H9 (cell line): ENCODE data around the gene ANO9. TPM values are rescaled to one million over a fixed set of nuclear protein-coding genes. Genes with fewer than 3 reads are reported as not detected.

Experiments
- DNase-seq: peaks from one replicate; pipeline ENCODE4 v3.0.0-alpha.2; 2017
- H2AFZ ChIP-seq: one replicate; pipeline ENCODE4 v1.6.1; 2013; ENCODE audit warnings: mild to moderate bottlenecking, low read length, control low read depth, moderate library complexity
- H2AK5ac ChIP-seq: 2 replicates; pipeline ENCODE4 v1.6.1; 2013; ENCODE audit warnings: low read length, control low read depth, mixed read lengths; ENCODE audit not compliant: insufficient read length
- H2BK120ac ChIP-seq: one replicate; pipeline ENCODE4 v1.6.1; 2013; ENCODE audit warnings: low read depth, mild to moderate bottlenecking, low read length, control low read depth, inconsistent platforms; ENCODE audit not compliant: poor library complexity, severe bottlenecking
- H2BK12ac ChIP-seq: 2 replicates; pipeline ENCODE4 v1.6.1; 2013; ENCODE audit warnings: low read length, control low read depth, mixed read lengths, low read depth; ENCODE audit not compliant: insufficient read length
- H2BK15ac ChIP-seq: 2 replicates; pipeline ENCODE4 v1.6.1; 2013; ENCODE audit warnings: low read depth, low read length, control low read depth
- H2BK20ac ChIP-seq: one replicate; pipeline ENCODE4 v1.6.1; 2013; ENCODE audit warnings: low read depth, mild to moderate bottlenecking, low read length, control low read depth, inconsistent platforms; ENCODE audit not compliant: poor library complexity, severe bottlenecking
- H2BK5ac ChIP-seq: 2 replicates; pipeline ENCODE4 v1.6.1; 2013; ENCODE audit warnings: low read length, control low read depth, mixed read lengths; ENCODE audit not compliant: insufficient read length
- H3K14ac ChIP-seq: 2 replicates; pipeline ENCODE4 v1.6.1; 2013; ENCODE audit warnings: low read length, control low read depth; ENCODE audit not compliant: insufficient read depth
- H3K18ac ChIP-seq: 2 replicates; pipeline ENCODE4 v1.6.1; 2013; ENCODE audit warnings: low read depth, mild to moderate bottlenecking, mixed read lengths, low read length, control low read depth; ENCODE audit not compliant: insufficient read length
- H3K23ac ChIP-seq: 2 replicates; pipeline ENCODE4 v1.6.1; 2013; ENCODE audit warnings: low read length, control low read depth, mixed read lengths, low read depth; ENCODE audit not compliant: insufficient read length
- H3K23me2 ChIP-seq: 2 replicates; pipeline ENCODE4 v1.6.1; 2013; ENCODE audit warnings: low read depth, mild to moderate bottlenecking, mixed read lengths, low read length, control low read depth; ENCODE audit not compliant: insufficient read length, poor library complexity, severe bottlenecking
- H3K27ac ChIP-seq: 2 replicates; pipeline ENCODE4 v1.5.1; 2013; ENCODE audit warnings: low read length, control low read depth, mixed read lengths, low read depth; ENCODE audit not compliant: insufficient read length
- H3K27me3 ChIP-seq: 2 replicates; pipeline ENCODE4 v1.6.1; 2013; ENCODE audit warnings: low read length, control low read depth, inconsistent platforms; ENCODE audit not compliant: insufficient read depth
- H3K4ac ChIP-seq: 2 replicates; pipeline ENCODE4 v1.6.1; 2013; ENCODE audit warnings: low read depth, mild to moderate bottlenecking, control low read depth, inconsistent platforms, low read length, moderate library complexity
- H3K4me1 ChIP-seq: 2 replicates; pipeline ENCODE4 v1.6.1; 2013; ENCODE audit warnings: low read length, control low read depth, inconsistent platforms; ENCODE audit not compliant: insufficient read depth
- H3K4me2 ChIP-seq: 2 replicates; pipeline ENCODE4 v1.6.1; 2013; ENCODE audit warnings: low read length, control low read depth, mixed read lengths; ENCODE audit not compliant: insufficient read length, insufficient read depth
- H3K56ac ChIP-seq: 2 replicates; pipeline ENCODE4 v1.6.1; 2013; ENCODE audit warnings: low read depth, mild to moderate bottlenecking, mixed read lengths, low read length, control low read depth; ENCODE audit not compliant: insufficient read length
- H3K79me1 ChIP-seq: 2 replicates; pipeline ENCODE4 v1.6.1; 2013; ENCODE audit warnings: low read depth, mild to moderate bottlenecking, moderate library complexity, low read length, control low read depth, inconsistent platforms; ENCODE audit not compliant: insufficient read depth, poor library complexity, severe bottlenecking
- H3K79me2 ChIP-seq: 2 replicates; pipeline ENCODE4 v1.6.1; 2013; ENCODE audit warnings: low read length, control low read depth, inconsistent platforms; ENCODE audit not compliant: insufficient read depth
- H3K9ac ChIP-seq: 2 replicates; pipeline ENCODE4 v1.6.1; 2013; ENCODE audit warnings: low read length, control low read depth, mixed read lengths; ENCODE audit not compliant: insufficient read length; ENCODE audit errors: extremely low read depth
- H3K9me3 ChIP-seq: one replicate; pipeline ENCODE4 v1.6.1; 2013; ENCODE audit warnings: low read depth, low read length, inconsistent platforms; ENCODE audit not compliant: control insufficient read depth
- H3T11ph ChIP-seq: one replicate; pipeline ENCODE4 v1.6.1; 2013; ENCODE audit warnings: mild to moderate bottlenecking, low read length, control low read depth, inconsistent platforms
- H4K20me1 ChIP-seq: one replicate; pipeline ENCODE4 v1.6.1; 2013; ENCODE audit not compliant: control insufficient read depth, insufficient read length, insufficient read depth
- H4K5ac ChIP-seq: 2 replicates; pipeline ENCODE4 v1.6.1; 2013; ENCODE audit warnings: low read depth, mild to moderate bottlenecking, mixed read lengths, low read length, control low read depth; ENCODE audit not compliant: insufficient read length
- H4K8ac ChIP-seq: replicated peaks from 2 replicates; pipeline ENCODE4 v1.6.1; 2013; ENCODE audit warnings: low read length, control low read depth, mixed read lengths, low read depth; ENCODE audit not compliant: insufficient read length
- H4K91ac ChIP-seq: 2 replicates; pipeline ENCODE4 v1.6.1; 2013; ENCODE audit warnings: low read depth, mild to moderate bottlenecking, moderate library complexity, mixed read lengths, low read length, control low read depth; ENCODE audit not compliant: insufficient read length
- H3K27ac Mint-ChIP-seq, 3 experiments: 2 replicates in 2 of 3; 3 replicates in 1 of 3; pipeline ENCODE4 v1.8.0; 2020 to 2021; ENCODE audit warnings: mixed read lengths in 3 of 3, mild to moderate bottlenecking in 1 of 3, moderate library complexity in 1 of 3
- H3K27me3 Mint-ChIP-seq: 2 replicates; pipeline ENCODE4 v1.8.0; 2021; ENCODE audit warnings: low read depth, mild to moderate bottlenecking, moderate library complexity, mixed read lengths
- H3K36me3 Mint-ChIP-seq, 3 experiments: 2 replicates in 2 of 3; 3 replicates in 1 of 3; pipeline ENCODE4 v1.8.0; 2020 to 2021; ENCODE audit warnings: low read depth in 3 of 3, mixed read lengths in 3 of 3; ENCODE audit not compliant: insufficient read depth in 1 of 3
- H3K4me1 Mint-ChIP-seq, 2 experiments: 2 replicates each; pipeline ENCODE4 v1.8.0; 2020; ENCODE audit warnings: mixed read lengths in 2 of 2
- H3K4me3 Mint-ChIP-seq, 2 experiments: 2 replicates in 1 of 2; 3 replicates in 1 of 2; pipeline ENCODE4 v1.8.0; 2020 to 2021; ENCODE audit warnings: mild to moderate bottlenecking in 2 of 2, mixed read lengths in 2 of 2, moderate library complexity in 1 of 2
- H3K9me3 Mint-ChIP-seq, 2 experiments: 2 replicates in 1 of 2; 3 replicates in 1 of 2; pipeline ENCODE4 v1.8.0; 2020; ENCODE audit warnings: mild to moderate bottlenecking in 2 of 2, mixed read lengths in 2 of 2, moderate library complexity in 1 of 2
- WGBS: extraction: QIAGEN DNeasy Blood & Tissue Kit; methylation state at CpG from one replicate; pipeline ENCODE4 v1.1.7; 2013; ENCODE audit warnings: missing lambda C conversion rate, low lambda C conversion rate, mixed read lengths; ENCODE audit not compliant: insufficient read length; ENCODE audit errors: extremely low coverage; 5-methylcytosine and 5-hydroxymethylcytosine counted together
- total RNA-seq: library from RNA; stranded (reverse); gene quantifications from 2 replicates; pipeline ENCODE4 v1.2.1, GENCODE V29; 2021
- TF ChIP-seq, protein P1 (sequence below): fragments of 200-600 bp; sonication (generic); conservative IDR thresholded peaks from 3 replicates; pipeline ENCODE4 v1.8.0; 2021; ENCODE audit warnings: antibody characterized with exemption, mild to moderate bottlenecking

ANO9 gene
- total RNA-seq, 1 experiment from 2014 or later: 13.1 TPM

DNA sequence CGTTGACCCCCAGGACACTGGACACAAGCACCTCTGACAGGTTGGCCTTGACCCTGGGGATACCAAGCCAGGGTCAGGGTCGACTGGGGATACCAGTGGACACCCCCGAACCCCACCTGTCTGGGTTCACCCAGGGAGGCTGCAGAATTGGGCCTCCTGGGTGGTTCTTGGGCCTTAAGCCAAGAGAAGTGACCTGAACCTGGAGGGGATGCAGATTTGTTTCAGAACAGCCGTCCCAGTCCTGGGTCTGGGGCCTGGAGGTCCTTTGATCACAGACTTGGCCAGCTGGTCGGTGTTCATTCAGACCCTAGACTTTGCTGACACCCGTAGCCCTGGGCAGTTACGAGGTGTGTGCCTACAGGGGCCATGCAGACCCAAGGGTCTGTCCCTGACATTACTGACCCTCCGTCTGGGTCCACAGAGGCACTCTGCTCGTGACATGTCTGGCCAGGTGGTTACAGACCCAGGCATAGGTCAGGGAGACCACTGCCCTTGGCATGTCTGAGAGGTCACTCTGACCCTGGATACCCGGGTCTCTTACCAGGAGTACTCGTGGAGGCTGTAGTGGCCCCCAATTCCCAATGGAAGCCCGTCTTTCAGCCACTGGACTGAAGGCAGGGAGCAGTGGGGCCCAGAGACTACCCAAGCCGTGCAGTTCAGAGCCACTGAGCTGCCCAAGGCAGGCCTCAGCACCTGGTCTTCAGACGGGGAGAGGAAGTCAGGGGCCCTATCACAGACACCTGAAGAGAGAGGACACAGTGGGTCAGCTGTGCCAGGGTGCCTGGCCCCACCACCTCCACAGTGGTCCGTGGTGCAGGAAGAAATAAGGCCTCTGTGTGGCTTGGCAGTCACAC lies 33.4 kb downstream of the ANO9 start:
- no peak overlapping the region for H2AFZ ChIP-seq
- H3K27ac ChIP-seq: no peak overlapping the region
- 0 out of 2 replicates have a peak, but pooled peaks cover 2% of the 10 kb centered on the region for H3K27me3 Mint-ChIP-seq
- H2BK120ac ChIP-seq: no peak overlapping the region
- TF ChIP-seq, protein P1, sequence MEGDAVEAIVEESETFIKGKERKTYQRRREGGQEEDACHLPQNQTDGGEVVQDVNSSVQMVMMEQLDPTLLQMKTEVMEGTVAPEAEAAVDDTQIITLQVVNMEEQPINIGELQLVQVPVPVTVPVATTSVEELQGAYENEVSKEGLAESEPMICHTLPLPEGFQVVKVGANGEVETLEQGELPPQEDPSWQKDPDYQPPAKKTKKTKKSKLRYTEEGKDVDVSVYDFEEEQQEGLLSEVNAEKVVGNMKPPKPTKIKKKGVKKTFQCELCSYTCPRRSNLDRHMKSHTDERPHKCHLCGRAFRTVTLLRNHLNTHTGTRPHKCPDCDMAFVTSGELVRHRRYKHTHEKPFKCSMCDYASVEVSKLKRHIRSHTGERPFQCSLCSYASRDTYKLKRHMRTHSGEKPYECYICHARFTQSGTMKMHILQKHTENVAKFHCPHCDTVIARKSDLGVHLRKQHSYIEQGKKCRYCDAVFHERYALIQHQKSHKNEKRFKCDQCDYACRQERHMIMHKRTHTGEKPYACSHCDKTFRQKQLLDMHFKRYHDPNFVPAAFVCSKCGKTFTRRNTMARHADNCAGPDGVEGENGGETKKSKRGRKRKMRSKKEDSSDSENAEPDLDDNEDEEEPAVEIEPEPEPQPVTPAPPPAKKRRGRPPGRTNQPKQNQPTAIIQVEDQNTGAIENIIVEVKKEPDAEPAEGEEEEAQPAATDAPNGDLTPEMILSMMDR: no peak
- no peak overlapping the region for H4K91ac ChIP-seq
- H3T11ph ChIP-seq: no peak overlapping the region
- H3K23me2 ChIP-seq: peaks cover 8% of the 10 kb centered on the region
- H3K36me3 Mint-ChIP-seq: peaks cover 0 to 2% (median 0%) of the 10 kb centered on the region in 3 experiments; a peak in 3 of 7 replicates
- no CpG with 5 or more reads among the region's 15 CpGs for WGBS
- H3K9ac ChIP-seq: no peak overlapping the region
- no peak overlapping the region for H3K4me2 ChIP-seq
- no peak overlapping the region for H3K14ac ChIP-seq
- no peak overlapping the region for H4K8ac ChIP-seq
- no peaks in the 10 kb centered on the region for H3K9me3 Mint-ChIP-seq
- H2AK5ac ChIP-seq: no peak overlapping the region
- H3K4me3 Mint-ChIP-seq: no peak overlapping the region
- H2BK20ac ChIP-seq: no peak overlapping the region
- no peak overlapping the region for H2BK5ac ChIP-seq
- no peak overlapping the region for H3K27ac Mint-ChIP-seq
- no peaks in the 10 kb centered on the region for H3K4me1 ChIP-seq
- no peaks in the 10 kb centered on the region for H3K79me1 ChIP-seq
- no peak for DNase-seq
- no peak overlapping the region for H3K4ac ChIP-seq
- H3K79me2 ChIP-seq: no peaks in the 10 kb centered on the region
- H4K5ac ChIP-seq: no peak overlapping the region
- H2BK12ac ChIP-seq: no peak overlapping the region
- H4K20me1 ChIP-seq: peaks cover 2% of the 10 kb centered on the region
- no peak overlapping the region for H2BK15ac ChIP-seq
- H3K18ac ChIP-seq: no peak overlapping the region
- no peak overlapping the region for H3K23ac ChIP-seq
- no peaks in the 10 kb centered on the region for H3K9me3 ChIP-seq
- H3K4me1 Mint-ChIP-seq: peaks cover 2 to 5% of the 10 kb centered on the region in 2 experiments; a peak in 3 of 4 replicates
- no peaks in the 10 kb centered on the region for H3K27me3 ChIP-seq
- no peak overlapping the region for H3K56ac ChIP-seq
